SH-SY5Y (cell line): Measurements from ENCODE around the gene NOXA1.

Experiments
- GATA2 ChIP-seq: IDR thresholded peaks from 2 replicates; pipeline ENCODE4 v1.6.1; 2011; ENCODE audit warnings: mild to moderate bottlenecking, low read depth, low read length
- GATA3 ChIP-seq: IDR thresholded peaks from 2 replicates; pipeline ENCODE4 v1.6.1; 2011; ENCODE audit warnings: low read depth, mild to moderate bottlenecking, low read length, moderate library complexity

- TF ChIP-seq GATA2 (no peak), GATA3 (no peak)
These were observed 510 bp downstream of the NOXA1 start for GRCh38 chr9:137423514-137424291.
